Measurements from ENCODE around the gene DACT1.

Gene DACT1

DNA sequence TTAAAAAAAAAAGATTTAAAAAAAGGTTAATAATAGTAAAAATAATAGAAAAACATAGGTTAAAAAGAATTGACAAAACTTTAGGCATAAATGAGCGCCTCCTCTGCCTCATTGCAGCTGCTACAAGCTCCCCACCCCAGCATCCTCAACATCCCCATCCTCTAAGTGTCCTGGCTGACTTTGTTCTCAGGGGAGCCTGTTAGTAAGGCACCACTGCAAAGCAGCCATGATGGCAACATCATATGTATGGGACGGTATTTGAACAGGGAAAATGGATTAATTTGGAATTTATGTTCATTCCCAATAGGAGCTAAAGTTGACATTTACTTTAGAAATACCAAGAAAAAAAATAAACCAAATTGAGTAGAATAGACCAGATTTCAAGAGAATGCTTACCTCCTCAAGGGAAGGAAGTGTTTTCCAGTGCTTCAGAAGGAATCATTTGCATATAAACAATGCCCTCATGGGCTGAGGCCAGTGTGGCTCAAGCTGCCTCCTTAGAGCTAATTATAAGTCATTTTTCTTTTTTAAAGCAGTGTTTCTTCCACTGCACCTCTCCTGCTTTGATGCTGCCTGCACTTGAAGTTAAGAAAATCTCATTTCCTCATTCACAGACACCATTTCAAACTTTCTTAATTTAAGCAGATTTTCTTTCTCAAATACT lies 59.6 kb downstream of the DACT1 start:
- Mint-ChIP-seq H3K4me1 (peaks cover 64% of the 10 kb centered on the region), H3K4me3 (no peak overlapping the region), H3K27ac (no peak overlapping the region), H3K36me3 (ENCODE audit: low read depth) (no peaks in the 10 kb centered on the region), H3K27me3 (ENCODE audit: low read depth, poor library complexity) (peaks cover 11% of the 10 kb centered on the region), H3K9me3 (peaks cover 12% of the 10 kb centered on the region)
- no peak for DNase-seq
- TF ChIP-seq, protein P1, sequence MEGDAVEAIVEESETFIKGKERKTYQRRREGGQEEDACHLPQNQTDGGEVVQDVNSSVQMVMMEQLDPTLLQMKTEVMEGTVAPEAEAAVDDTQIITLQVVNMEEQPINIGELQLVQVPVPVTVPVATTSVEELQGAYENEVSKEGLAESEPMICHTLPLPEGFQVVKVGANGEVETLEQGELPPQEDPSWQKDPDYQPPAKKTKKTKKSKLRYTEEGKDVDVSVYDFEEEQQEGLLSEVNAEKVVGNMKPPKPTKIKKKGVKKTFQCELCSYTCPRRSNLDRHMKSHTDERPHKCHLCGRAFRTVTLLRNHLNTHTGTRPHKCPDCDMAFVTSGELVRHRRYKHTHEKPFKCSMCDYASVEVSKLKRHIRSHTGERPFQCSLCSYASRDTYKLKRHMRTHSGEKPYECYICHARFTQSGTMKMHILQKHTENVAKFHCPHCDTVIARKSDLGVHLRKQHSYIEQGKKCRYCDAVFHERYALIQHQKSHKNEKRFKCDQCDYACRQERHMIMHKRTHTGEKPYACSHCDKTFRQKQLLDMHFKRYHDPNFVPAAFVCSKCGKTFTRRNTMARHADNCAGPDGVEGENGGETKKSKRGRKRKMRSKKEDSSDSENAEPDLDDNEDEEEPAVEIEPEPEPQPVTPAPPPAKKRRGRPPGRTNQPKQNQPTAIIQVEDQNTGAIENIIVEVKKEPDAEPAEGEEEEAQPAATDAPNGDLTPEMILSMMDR (IDR thresholded peaks at IDR 0.05): no peak

All from nephron progenitor cell (in vitro differentiated cells).